Measurements from ENCODE around the gene UQCC3.
"Not testable (repeated sequence)": the region's sequence is repeated elsewhere in the genome, so short reads cannot be mapped to it uniquely, and the experiment has no call there.

DNA sequence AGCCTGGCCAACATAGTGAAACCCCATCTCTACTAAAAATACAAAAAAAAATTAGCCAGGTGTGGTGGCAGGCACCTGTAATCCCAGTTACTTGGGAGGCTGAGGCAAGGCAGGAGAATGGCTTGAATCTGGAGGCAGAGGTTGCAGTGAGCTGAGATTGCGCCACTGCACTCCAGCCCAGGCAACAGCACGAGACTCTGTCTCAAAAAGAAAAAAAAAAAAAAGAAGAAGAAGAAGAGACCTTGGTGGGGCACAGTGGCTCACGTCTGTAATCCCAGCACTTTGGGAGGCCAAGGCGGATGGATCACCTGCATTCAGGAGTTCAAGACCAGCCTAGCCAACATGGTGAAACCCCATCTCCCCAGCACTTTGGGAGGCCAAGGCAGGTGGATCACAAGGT lies 32.4 kb downstream of the UQCC3 start:
- TF ChIP-seq MXI1 (IDR thresholded peaks at IDR 0.05; ENCODE audit: borderline replicate concordance, low read depth, low read length); RAD21 (IDR thresholded peaks at IDR 0.05; ENCODE audit: low read length); POLR2A (IDR thresholded peaks at IDR 0.05; ENCODE audit: low read depth, low read length); BHLHE40 (IDR thresholded peaks at IDR 0.05; ENCODE audit: low read depth, low read length); CHD1 (IDR thresholded peaks at IDR 0.05; ENCODE audit: low read depth, low read length); RFX5 (IDR thresholded peaks at IDR 0.05; ENCODE audit: low read depth, low read length): not testable (repeated sequence)
- TF ChIP-seq, protein P1, sequence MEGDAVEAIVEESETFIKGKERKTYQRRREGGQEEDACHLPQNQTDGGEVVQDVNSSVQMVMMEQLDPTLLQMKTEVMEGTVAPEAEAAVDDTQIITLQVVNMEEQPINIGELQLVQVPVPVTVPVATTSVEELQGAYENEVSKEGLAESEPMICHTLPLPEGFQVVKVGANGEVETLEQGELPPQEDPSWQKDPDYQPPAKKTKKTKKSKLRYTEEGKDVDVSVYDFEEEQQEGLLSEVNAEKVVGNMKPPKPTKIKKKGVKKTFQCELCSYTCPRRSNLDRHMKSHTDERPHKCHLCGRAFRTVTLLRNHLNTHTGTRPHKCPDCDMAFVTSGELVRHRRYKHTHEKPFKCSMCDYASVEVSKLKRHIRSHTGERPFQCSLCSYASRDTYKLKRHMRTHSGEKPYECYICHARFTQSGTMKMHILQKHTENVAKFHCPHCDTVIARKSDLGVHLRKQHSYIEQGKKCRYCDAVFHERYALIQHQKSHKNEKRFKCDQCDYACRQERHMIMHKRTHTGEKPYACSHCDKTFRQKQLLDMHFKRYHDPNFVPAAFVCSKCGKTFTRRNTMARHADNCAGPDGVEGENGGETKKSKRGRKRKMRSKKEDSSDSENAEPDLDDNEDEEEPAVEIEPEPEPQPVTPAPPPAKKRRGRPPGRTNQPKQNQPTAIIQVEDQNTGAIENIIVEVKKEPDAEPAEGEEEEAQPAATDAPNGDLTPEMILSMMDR (conservative IDR thresholded peaks at IDR 0.05; ENCODE audit: low read depth, low read length), result not testable (repeated sequence)

Measured in IMR-90 (cell line).